HG02571 (cell line): Measurements from ENCODE around the gene CYP4F12.

ENCODE experiments used
- ATAC-seq: cut with Tn5 transposase; IDR thresholded peaks from one replicate; pipeline ENCODE4 v1.9.1; 2021; ENCODE audit warnings: mild to moderate bottlenecking, moderate library complexity; ENCODE audit not compliant: unreplicated experiment

Gene CYP4F12

GRCh38 chr19:15701757-15702533, 29.1 kb downstream of the CYP4F12 start:
- no peak for ATAC-seq

GRCh38 chr19:15702534-15702930, 29.6 kb downstream of the CYP4F12 start:
- no peak for ATAC-seq

- no peak for ATAC-seq
These were observed 41.8 kb downstream of the CYP4F12 start for GRCh38 chr19:15714638-15715037.

GRCh38 chr19:15715642-15716041, 42.8 kb downstream of the CYP4F12 start:
- ATAC-seq, result no peak

GRCh38 chr19:15717809-15718208, 44.9 kb downstream of the CYP4F12 start:
- ATAC-seq, result no peak

GRCh38 chr19:15721268-15721667, 48.4 kb downstream of the CYP4F12 start:
- no peak for ATAC-seq

GRCh38 chr19:15722956-15723355, 50.1 kb downstream of the CYP4F12 start:
- ATAC-seq, result no peak

- no peak for ATAC-seq
These were observed 54.8 kb downstream of the CYP4F12 start, which contains the start of gene OR10H2 for GRCh38 chr19:15727724-15728123. Gene OR10H2, plus strand, starts transcription at chr19:15728024. Its CDS starts 20 bp downstream, at chr19:15728044.

GRCh38 chr19:15730538-15730937, 57.7 kb downstream of the CYP4F12 start:
- ATAC-seq, result no peak

- no peak for ATAC-seq
These were observed 59.5 kb downstream of the CYP4F12 start for GRCh38 chr19:15732388-15732787.

- no peak for ATAC-seq
These were observed 61.0 kb downstream of the CYP4F12 start for GRCh38 chr19:15733895-15734294.

- no peak for ATAC-seq
These were observed 64.8 kb downstream of the CYP4F12 start, which contains the start of gene OR10H3 for GRCh38 chr19:15737722-15738121. Gene OR10H3, plus strand, starts transcription at chr19:15737985. Its CDS starts 3,408 bp downstream, at chr19:15741393.

GRCh38 chr19:15740785-15741184, 67.9 kb downstream of the CYP4F12 start:
- ATAC-seq, result no peak
